Lung microvascular endothelial cell (primary cell): ENCODE data around the gene TLE1. TPM values are rescaled to one million over a fixed set of nuclear protein-coding genes. Genes with fewer than 3 reads are reported as not detected.
A peak's percentile ranks its signal among the peaks of the same experiment; 100 is the strongest.
"Not testable (repeated sequence)": the region's sequence is repeated elsewhere in the genome, so short reads cannot be mapped to it uniquely, and the experiment has no call there.

Source experiments
- DNase-seq, 2 donors: peaks; one replicate each; pipeline versions ENCODE4 v3.0.0 to v3.0.0-alpha.2; 2010; ENCODE audit warnings: low read depth in 2 of 2
- total RNA-seq: library from RNA; depleted of rRNA; stranded (reverse); fragments of >200 nt; gene quantifications from 2 replicates; pipeline ENCODE4 v1.2.1, GENCODE V29; 2014

Gene TLE1
- total RNA-seq, 1 donor from 2014 or later, result 96.4 TPM

DNA sequence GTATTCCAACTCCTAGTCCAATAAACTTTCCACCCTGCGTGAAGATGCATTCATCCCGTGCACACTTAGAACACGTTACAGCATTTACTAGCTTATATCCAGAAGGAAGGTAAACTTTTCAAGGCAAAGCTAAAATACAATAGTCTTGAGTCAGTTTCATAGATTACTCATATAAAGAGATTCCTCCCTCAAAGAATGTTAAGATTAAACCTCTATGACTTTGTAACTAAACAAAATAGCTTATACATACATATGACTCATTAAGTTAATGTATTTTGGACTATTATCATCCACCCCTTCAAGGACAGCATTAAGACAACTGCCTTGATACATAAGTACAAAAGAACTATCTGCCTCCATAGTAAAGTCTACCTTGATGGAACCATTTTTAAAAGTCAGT, 36.1 kb downstream of the TLE1 start:
- DNase-seq, result no peak

DNA sequence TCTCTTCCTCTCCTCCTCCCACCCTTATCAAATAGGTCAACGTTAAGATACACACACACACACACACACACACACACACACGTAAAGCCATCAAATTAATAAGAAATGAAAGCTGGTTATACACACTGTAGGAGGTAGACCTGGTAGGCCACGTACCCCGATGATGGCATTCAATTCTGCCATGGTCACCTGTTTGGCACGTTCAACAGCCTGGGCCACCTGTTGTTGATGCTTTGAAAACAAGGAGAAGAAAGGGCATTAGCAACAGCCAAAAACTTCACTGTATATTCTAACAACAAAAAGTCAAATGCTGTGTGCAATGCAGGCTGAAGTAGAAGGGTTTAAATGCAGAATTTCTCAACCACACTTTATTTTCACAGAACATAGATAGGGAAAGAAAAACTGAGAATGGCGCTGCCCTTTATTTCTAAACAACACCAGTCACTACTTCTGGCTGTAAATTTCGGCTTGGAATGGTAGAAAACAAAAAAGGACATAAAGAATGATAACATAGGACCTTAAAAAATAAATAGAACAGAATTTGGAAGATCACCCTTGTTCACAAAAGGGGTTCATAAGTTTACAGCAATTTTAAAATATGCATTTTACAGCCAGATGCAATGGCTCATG, 37.2 kb downstream of the TLE1 start:
- no peak for DNase-seq

DNA sequence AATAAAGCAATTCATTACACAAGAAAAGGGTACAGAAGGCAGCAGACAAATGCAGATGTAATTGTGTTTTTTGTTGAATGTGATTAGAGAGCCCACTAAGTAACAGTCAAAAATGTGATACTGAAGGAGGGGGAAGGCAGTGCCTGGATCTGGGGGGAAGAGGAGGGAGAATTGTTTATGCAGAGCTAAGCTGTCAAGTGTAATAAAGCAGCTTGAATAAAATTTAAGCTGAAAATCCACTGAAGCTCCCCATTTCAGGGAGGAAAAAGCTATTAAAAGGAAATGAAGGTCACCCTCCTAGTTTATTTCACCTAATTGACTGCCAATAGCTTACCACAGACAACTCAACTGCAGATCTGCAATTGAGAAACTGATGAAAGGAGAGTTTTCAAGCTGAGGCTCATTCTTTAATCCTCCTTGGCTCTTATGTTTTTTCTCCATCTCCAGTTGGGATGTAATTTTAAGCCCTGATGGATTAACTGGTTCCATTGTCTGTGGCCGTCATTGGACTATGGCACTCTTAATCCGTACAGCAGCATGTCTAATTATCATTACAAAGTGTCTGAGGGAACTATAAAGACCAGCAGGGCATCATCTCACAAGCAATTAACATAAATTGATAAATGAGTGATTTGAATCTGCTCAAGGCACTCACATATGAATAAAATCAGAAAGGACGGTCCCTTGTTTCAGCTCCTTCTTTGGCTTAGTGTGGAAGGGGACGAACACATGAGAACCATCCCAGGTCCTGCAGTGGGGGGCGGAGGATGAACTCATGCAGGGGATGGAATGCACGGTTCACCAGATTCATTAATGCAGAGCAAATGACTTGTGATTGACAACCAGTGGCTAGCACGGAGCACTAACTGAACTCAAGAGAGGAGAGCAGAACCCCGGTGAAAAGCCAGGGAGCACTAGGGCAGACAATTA, 38.5 kb downstream of the TLE1 start:
- DNase-seq, result no peak

DNA sequence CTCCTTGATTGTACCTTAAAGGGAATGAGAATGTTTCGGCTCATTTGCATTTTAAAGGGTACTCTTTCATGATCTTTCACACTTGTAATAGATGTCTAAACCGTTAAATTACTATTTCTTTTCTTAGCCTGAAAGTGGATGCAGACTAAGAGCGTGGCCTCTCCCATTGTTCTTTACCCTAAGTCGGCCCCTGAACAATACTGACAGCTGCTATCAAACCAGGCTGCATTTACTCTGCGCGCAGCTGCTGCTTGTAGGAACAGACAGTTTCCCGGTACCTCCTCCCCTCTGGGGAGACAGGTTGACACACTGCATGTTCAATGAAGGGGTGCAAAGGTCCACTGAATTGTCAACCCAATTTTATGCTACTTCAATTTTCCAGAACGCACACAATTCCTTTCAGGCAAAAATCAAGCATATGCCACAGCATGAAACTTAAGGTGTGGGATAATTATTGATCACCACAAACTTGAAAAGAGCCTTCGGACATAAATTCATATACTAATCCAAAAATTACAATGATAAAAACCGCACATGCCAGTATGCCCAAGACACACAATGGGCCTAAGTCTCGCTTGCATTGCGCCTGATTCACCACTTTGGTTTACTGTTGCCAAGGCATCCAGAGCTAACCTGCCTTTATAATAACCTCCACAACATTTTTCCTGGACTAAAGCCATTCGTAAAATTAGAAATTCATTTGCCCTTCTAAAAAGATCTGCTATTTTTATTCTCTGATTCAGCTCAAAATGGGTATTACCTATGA, 39.7 kb downstream of the TLE1 start:
- DNase-seq, result no peak

DNA sequence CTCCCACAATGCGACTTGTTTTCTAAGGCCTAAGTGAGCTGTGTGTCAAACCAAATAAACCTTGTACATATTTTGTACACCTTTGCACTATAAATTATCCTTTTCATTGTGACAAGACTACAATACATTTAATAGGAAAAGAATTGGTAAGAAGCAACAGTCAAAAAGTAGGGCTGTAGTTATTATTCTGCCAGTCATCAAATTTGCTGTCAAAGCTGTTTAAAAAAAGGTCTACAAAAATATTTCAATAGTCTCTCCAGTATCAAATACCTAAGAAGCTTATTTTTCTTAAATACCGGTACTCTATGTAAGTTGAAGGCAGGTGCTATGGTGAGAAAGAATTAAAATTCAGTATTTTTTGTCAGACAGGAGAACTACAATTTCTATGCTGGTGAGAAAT, 40.5 kb downstream of the TLE1 start:
- DNase-seq, result no peak

DNA sequence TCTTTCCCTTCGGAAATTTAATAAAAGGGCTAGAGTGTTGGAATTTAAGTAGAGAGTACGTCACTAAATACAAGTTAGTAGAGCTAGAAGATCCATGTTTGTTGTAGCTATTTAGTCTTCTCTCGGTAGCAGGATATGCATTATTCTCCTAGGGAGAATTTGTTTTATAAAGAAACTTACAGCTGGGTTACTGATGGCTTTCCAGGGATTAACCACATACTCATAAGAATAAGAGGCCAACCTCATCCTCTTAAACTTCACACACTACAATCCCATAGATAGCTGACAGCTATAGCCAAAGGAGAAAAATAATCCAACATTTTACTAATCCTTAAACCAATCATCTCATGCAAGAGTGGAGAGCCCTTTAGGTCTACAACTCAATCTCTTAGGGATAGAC, 43.0 kb downstream of the TLE1 start:
- no peak for DNase-seq

DNA sequence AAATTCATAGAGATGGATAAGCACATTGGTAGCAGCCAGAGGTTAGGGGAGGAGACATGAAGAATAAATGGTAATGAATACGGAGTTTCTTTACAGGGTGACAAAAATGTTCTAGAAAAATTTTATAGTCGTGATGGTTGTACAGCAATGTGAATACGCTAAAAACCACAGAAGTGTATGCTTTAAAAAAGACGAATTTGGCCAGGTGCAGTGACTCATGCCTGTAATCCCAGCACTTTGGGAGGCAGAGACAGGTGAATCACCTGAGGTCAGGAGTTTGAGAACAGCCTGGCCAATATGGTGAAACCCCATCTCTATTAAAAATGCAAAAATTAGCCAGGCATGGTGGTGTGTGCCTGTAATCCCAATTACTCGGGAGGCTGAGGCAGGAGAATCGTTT, 44.8 kb downstream of the TLE1 start:
- DNase-seq, result not testable (repeated sequence)

DNA sequence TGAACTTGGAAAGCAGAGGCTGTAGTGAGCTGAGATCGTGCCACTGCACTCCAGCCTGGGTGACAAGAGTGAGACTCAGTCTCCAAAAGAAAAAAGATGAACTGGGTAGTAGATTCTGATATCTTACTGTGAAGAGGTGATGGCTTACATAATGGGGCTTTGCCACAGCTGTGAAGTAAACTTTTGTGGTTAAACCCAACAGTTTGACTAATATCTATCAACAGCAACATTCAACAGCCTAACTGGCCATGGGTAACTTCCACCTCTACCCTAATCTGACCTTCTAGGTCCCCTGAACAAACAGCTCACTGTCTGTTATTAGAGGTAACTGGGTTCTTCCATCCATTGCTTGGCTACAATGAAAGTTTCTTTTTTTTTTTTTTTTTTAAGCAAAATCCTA, 52.1 kb downstream of the TLE1 start:
- no peak for DNase-seq

DNA sequence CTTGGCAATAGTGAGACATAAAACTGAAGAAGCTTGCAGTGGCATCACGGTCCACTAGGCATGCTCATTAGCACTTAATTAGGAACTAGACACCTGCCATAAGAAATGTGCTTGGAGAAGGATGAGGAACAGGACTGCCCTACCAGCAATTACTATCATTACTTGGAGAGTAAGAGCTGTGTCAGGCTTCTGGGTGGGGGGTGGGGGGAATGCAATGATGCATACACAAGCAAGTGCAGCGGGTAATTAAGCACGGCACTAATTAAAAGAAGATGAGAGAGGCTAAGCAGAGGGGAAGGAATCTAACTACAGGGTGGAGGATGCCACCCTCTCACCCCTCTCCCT, 53.1 kb downstream of the TLE1 start:
- no peak for DNase-seq

DNA sequence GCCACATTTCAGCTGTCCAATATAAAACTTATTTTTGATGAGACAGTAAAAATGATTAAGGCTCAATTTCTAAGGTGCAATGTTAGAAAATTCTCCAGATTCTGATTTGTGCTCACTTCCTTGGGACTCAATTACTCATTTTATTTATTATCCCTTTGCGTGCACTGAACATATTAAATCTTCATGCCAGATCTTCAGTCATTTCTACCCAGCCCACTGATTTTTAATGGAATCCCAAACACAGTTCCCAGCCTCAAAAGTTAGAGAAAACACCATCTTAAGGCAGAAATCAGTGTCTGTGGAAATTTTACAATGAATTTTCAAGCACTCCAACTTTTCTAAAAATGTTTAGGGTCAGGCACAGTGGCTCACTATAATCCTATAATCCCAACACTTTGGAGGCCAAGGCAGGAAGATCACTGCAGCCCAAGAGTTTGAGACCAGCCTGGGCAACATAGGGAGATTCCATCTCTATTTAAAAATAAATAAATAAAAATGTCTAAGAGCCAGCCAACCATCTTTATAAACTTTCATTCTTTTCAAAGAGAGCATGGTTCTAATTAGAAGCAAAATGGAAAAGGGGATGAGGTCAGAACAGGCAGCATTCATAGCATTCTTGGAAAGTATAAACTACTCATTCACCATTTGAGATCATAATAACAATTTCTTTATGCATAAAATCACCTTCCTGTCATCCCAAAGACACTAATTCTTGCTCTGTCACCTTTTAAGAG, 53.7 kb downstream of the TLE1 start:
- DNase-seq, result no peak

DNA sequence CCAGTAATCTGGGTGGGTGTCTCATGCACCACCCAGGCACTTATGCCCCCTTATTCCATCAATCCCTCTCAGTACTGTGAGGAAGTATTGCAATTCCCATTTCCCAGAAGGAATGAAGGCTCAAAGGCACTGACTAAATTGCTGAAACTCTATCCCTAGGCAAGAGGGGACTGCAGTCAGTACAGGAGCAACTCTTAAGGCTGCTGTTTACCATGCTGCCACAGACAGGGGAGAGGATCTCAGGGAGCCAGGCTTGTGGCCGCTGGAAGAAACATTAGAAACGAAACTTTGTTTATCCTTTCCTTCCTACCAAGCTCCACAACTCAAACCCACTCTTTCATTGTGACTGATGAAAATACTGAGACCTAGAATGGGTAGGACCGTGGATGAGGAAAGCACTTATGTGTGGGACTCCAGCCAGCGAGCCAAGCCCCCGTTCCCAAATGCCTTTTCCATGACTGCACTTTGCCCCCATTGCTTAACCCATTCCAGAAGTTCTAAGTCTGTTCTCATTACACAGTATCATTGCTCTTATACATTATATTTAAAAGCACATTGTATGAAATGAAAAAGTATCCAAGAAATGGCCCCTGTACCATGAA, 54.3 kb downstream of the TLE1 start:
- DNase-seq, result no peak

DNA sequence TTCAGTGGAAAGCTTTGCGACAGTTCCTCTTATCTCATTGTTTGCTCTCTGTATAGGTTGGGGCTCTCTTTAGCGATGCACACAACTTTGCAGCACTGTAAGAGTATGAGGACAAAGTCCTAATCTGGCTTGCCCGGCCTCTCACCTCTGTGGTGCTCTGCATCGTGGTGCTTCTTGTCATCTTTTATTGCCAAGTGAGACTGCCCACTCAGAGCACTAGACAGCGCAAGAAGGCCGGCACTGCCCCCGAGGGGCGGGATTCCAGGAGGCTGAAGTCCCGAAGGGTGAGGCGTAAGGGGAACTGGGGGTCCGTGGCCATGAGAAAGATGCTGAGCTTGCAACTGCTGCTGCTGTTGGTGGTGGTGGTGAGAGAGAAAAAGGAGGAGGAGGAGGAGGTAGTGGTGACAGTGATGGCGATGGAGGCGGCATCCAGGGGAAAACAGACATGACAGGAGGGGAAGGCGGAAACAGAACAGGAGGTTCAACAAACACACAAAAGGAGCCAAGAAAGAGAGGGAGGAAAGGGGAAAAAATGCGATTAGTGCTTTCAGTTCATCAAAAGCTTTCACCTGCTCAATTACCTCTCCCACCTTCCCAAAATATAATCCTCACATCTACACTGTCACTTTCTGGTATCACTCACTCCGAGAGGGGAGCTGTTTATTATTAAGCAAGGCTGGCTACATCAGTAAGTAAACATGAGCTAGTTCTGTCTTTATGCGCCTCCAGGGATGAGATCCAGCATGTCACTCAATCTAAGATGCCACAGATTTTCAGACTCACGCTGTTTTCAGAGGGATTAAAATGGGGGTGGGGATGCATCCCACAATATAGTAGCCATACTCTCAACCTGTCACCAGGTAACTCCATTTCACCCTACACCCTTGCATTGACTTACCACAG, 55.1 kb downstream of the TLE1 start:
- no peak for DNase-seq

DNA sequence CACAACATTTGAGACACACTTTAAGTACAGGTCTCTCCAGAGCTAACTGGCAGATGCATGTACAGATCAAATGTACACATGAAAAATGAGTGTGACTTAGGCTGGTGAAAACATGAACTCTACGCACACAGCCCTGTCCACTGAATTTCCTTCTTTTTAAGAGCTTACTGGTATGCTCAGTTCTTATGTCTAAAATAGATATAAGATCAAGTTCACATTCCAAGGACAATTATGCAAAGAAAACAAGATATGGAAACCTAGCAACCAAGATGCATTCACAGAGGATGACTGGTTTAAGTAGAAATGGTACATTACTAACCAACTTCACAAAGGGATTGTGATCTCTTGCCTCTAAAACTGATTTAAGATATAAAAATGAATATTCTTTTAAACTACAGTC, 56.7 kb downstream of the TLE1 start:
- peak in 1 of 2 donors; percentile 28 for DNase-seq

DNA sequence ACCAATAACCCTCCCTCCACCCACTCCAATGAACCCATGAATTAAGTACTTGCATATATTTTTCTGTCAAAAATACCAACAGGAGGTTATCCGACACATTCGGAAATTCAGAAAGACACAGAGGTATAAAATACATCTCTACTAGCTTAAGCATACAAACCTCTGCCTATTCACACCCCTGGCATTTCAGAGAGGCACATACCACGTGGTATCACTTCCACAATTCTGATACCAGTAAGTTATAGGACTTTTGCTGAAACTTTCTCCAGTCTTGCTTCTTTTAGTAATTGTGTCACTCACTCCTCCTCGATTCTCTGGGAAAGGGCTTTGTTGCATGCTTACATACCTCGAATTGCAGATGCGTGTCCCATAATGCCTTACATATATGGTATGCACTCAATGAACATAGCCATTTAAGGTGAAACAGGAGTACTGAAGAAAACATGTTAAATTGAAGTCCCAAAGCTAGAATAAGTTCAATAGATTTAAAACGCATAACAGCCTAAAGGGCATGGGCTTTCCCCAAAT, 58.1 kb downstream of the TLE1 start:
- DNase-seq, result no peak

DNA sequence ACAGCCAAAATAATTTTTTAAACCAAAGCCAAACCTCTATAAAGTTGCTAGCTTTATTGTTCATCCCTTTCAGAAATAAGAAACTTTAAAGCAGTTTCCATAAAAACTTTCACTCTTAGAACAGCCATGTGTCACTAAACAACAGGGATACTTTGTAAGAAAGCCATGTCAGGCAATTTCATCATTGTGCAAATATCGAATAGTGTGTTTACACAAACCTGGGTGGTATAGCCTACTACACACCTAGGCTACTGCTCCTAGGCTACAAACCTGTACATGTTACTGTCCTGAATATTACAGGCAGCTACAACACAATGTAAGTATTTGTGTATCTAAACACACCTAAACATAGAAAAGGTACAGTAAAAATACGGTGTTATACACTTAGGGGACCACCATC, 59.9 kb downstream of the TLE1 start:
- DNase-seq, result no peak

DNA sequence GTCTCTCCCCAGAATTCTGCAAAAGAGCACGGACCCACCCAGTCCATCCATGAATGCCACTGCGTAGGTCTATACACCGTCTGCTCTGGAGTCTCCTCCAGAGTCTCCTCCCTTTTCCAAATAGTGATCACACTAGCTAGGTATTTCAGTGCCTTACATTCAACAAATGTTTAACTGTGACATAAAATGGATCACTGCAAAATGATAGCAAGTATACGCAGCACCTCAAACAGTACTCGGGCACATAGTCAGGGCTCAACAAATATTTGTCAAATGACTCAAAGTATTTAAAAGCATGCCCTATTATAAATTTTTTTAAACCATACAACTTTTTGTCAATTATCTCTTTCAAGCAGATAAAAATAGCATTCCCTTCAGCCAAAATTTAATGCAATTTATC, 60.5 kb downstream of the TLE1 start:
- no peak for DNase-seq

DNA sequence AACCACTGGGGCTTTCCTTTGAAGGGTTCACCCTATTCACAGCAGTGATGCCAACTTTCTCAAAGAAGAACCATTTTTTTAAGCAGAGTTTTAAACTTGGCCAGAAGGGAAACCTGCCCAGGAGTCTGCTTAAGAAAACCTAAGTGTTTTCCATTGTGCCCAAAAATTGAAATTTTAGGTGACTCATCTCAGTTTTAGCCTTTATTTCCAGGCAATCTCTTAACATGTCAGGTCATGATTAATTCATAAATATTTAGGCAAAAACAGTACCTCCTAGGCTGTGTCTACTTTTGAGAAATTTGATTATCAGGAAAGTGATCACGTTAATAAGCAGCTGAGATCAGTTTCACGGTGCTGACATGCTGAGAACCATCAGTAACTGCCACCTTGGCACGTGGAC, 61.9 kb downstream of the TLE1 start:
- no peak for DNase-seq

DNA sequence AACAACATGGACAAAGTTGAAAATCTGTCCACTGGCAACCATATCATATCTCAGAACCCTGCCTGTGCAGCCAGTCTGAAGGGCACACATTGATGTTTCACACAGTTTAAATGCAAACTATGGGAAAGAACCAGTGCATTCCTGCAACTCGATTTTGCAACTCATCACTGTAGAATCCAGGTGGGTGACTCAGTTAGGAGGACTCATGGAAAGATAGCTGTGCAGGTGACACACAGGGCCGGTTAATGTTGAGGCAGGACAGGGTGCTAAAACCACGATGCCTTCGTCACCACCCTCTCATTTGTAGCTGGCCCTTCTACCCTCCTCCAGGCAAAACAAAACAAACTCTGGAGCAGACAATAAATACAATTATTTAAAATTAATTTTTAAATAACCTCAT, 62.8 kb downstream of the TLE1 start:
- no peak for DNase-seq

DNA sequence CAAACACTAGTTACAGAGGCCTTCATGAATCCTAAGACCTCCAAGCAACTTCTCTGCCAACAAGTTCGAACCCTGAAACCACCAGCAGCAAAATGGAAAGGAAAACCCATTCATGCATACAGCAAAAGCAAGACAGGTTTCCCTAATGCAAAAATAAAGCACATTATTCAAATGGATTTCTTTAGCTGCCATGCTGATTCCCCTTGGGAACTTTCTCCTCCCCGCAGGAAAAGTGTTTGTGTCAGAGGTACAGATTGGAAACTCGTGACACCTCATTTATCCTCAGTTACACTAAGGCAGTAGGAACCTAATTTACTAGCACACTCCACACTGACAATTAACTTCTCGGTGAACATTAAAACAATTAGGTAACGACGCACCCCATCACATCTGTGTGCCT, 63.4 kb downstream of the TLE1 start:
- no peak for DNase-seq

DNA sequence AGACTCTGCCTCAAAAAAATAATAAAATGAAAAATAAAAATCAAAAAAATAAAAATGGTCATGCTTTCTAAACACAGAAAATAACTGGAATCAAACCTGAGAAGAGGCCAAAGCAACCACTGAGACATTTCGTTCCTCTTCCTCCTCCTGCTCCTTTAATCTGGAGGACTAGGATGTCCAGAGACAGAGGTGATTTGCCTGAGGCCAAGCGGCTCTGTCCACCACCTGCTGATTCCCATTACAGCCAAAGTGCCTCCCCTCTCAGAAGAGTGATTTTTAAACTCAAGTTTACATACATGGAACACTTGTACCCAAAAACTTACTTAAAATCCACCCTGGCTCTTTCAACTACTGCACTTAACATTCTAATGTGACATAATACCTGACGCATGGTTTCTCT, 65.6 kb downstream of the TLE1 start:
- no peak for DNase-seq
